H1 (cell line): Measurements from ENCODE around the gene THG1L. TPM values are rescaled to one million over a fixed set of nuclear protein-coding genes. Genes with fewer than 3 reads are reported as not detected.
A peak's percentile ranks its signal among the peaks of the same experiment; 100 is the strongest.

Experiments
- CTCF ChIA-PET: fragments of 300-600 bp; sonication (Branson Sonifier 250); formaldehyde crosslinking; loops from one replicate; lab custom pipeline; 2021; ENCODE audit not compliant: partially characterized antibody; lab: Charles Lee
- POLR2A ChIA-PET: fragments of 300-600 bp; sonication (Branson Sonifier 250); formaldehyde crosslinking; loops from one replicate; lab custom pipeline; 2021; ENCODE audit warnings: inconsistent platforms; ENCODE audit not compliant: partially characterized antibody; lab: Charles Lee
- DNase-seq, 2 experiments: peaks; one replicate each; pipeline versions ENCODE4 v3.0.0 to v3.0.0-alpha.2; 2010 to 2022; ENCODE audit warnings: low spot score in 2 of 2, low read depth in 1 of 2, mixed read lengths in 1 of 2
- FAIRE-seq: peaks from 2 replicates; lab custom pipeline; 2011; peaks lifted over from hg19 to GRCh38; lab: Jason Lieb, UNC
- H2AFZ ChIP-seq: 2 replicates; pipeline ENCODE4 v1.8.1; 2012; ENCODE audit warnings: low read length, inconsistent platforms
- H2AK5ac ChIP-seq: 2 replicates; pipeline ENCODE4 v1.6.1; 2013; ENCODE audit warnings: low read depth, low read length
- H2BK120ac ChIP-seq: replicated peaks from 2 replicates; pipeline ENCODE3; 2013; ENCODE audit warnings: low read depth, low read length, inconsistent platforms
- H2BK12ac ChIP-seq: 2 replicates; pipeline ENCODE4 v1.6.1; 2013; ENCODE audit warnings: low read depth, low read length
- H2BK15ac ChIP-seq: 2 replicates; pipeline ENCODE4 v1.6.1; 2013; ENCODE audit warnings: low read length
- H2BK20ac ChIP-seq: 2 replicates; pipeline ENCODE4 v1.6.1; 2013; ENCODE audit warnings: low read length
- H2BK5ac ChIP-seq: 2 replicates; pipeline ENCODE4 v1.6.1; 2013; ENCODE audit warnings: low read depth, low read length
- H3K14ac ChIP-seq: 2 replicates; pipeline ENCODE4 v1.6.1; 2013; ENCODE audit warnings: inconsistent platforms; ENCODE audit not compliant: insufficient read length
- H3K18ac ChIP-seq: 2 replicates; pipeline ENCODE4 v1.6.1; 2013; ENCODE audit warnings: low read length; ENCODE audit errors: extremely low read depth
- H3K23ac ChIP-seq: 2 replicates; pipeline ENCODE4 v1.6.1; 2013; ENCODE audit warnings: inconsistent platforms; ENCODE audit not compliant: insufficient read length
- H3K23me2 ChIP-seq: 2 replicates; pipeline ENCODE4 v1.6.1; 2013; ENCODE audit warnings: low read depth, low read length
- H3K27ac ChIP-seq: 2 replicates; pipeline ENCODE4 v1.6.1; 2011; ENCODE audit warnings: low read depth, low read length, inconsistent platforms
- H3K27me3 ChIP-seq, 4 experiments: replicated peaks in 1 of 4; 1 replicate in 1 of 4; 2 replicates in 3 of 4; pipeline versions ENCODE4 v1.6.1 to v1.8.1; 2011 to 2013; ENCODE audit warnings: low read length in 3 of 4, mild to moderate bottlenecking in 3 of 4, inconsistent platforms in 2 of 4, mixed read lengths in 2 of 4, moderate library complexity in 1 of 4; ENCODE audit not compliant: control insufficient read depth in 3 of 4, insufficient read depth in 3 of 4; ENCODE audit errors: extremely low read depth in 1 of 4
- H3K36me3 ChIP-seq, 4 experiments: 2 replicates each; pipeline versions ENCODE4 v1.6.1 to v1.8.1; 2011 to 2013; ENCODE audit warnings: mild to moderate bottlenecking in 4 of 4, low read length in 3 of 4, moderate library complexity in 2 of 4, control low read depth in 1 of 4, inconsistent platforms in 1 of 4; ENCODE audit not compliant: insufficient read depth in 4 of 4, control insufficient read depth in 2 of 4
- H3K4ac ChIP-seq: replicated peaks from 2 replicates; pipeline ENCODE3; 2013; ENCODE audit warnings: low read length, low read depth, mixed read lengths, inconsistent platforms; ENCODE audit not compliant: insufficient read length
- H3K4me1 ChIP-seq, 4 experiments: replicated peaks in 1 of 4; 1 replicate in 1 of 4; 2 replicates in 3 of 4; pipeline versions ENCODE4 v1.6.1 to v1.8.1; 2011 to 2013; ENCODE audit warnings: low read length in 3 of 4, inconsistent platforms in 2 of 4, mixed read lengths in 1 of 4; ENCODE audit not compliant: insufficient read depth in 4 of 4, control insufficient read depth in 3 of 4
- H3K4me2 ChIP-seq, 2 experiments: 2 replicates each; pipeline versions ENCODE4 v1.6.1 to v1.8.1; 2011 to 2013; ENCODE audit warnings: low read depth in 2 of 2, low read length in 2 of 2, control low read depth in 1 of 2, inconsistent platforms in 1 of 2, mild to moderate bottlenecking in 1 of 2; ENCODE audit not compliant: insufficient read depth in 1 of 2
- H3K4me3 ChIP-seq, 4 experiments: fragments of 200-600, 300-600 bp in 1 of 4; sonication (generic), shearing (Covaris generic), sonication (Bioruptor Twin) in 1 of 4; 2 replicates each; pipeline versions ENCODE4 v1.5.1 to v1.8.1; 2011 to 2016; ENCODE audit warnings: low read length in 4 of 4, low read depth in 3 of 4, control low read depth in 2 of 4, inconsistent platforms in 2 of 4, mild to moderate bottlenecking in 2 of 4, mixed read lengths in 1 of 4, moderate library complexity in 1 of 4; ENCODE audit not compliant: insufficient read depth in 2 of 4; ENCODE audit errors: extremely low read depth in 1 of 4
- H3K56ac ChIP-seq: replicated peaks from 2 replicates; pipeline ENCODE3; 2013; ENCODE audit warnings: low read depth, mild to moderate bottlenecking, mixed read lengths, low read length, inconsistent platforms; ENCODE audit not compliant: insufficient read length
- H3K79me1 ChIP-seq: 2 replicates; pipeline ENCODE4 v1.6.1; 2013; ENCODE audit warnings: low read depth, low read length, control low read depth
- H3K79me2 ChIP-seq, 2 experiments: 2 replicates each; pipeline versions ENCODE4 v1.6.1 to v1.8.1; 2012 to 2013; ENCODE audit warnings: low read length in 2 of 2, mild to moderate bottlenecking in 2 of 2, inconsistent platforms in 1 of 2; ENCODE audit not compliant: insufficient read depth in 2 of 2, control insufficient read depth in 1 of 2
- H3K9ac ChIP-seq, 4 experiments: replicated peaks in 1 of 4; 1 replicate in 1 of 4; 2 replicates in 3 of 4; pipeline versions ENCODE4 v1.6.1 to v1.8.1; 2011 to 2013; ENCODE audit warnings: low read depth in 3 of 4, low read length in 3 of 4, control low read depth in 2 of 4, mild to moderate bottlenecking in 2 of 4, moderate library complexity in 2 of 4, inconsistent platforms in 1 of 4; ENCODE audit errors: extremely low read depth in 1 of 4
- H3K9me3 ChIP-seq, 2 experiments: 2 replicates each; pipeline versions ENCODE4 v1.6.1 to v1.8.1; 2012 to 2013; ENCODE audit warnings: mild to moderate bottlenecking in 2 of 2, moderate library complexity in 2 of 2, control low read depth in 1 of 2, inconsistent platforms in 1 of 2, low read depth in 1 of 2, low read length in 1 of 2, mixed read lengths in 1 of 2; ENCODE audit not compliant: insufficient read depth in 2 of 2
- H4K20me1 ChIP-seq, 2 experiments: replicated peaks in 1 of 2; 2 replicates each; pipeline versions ENCODE3 to v1.8.1; 2011 to 2013; ENCODE audit warnings: inconsistent platforms in 2 of 2, low read length in 2 of 2, mild to moderate bottlenecking in 1 of 2; ENCODE audit not compliant: insufficient read depth in 2 of 2, control insufficient read depth in 1 of 2
- H4K5ac ChIP-seq: 2 replicates; pipeline ENCODE4 v1.6.1; 2013; ENCODE audit warnings: low read length, low read depth, mixed read lengths, inconsistent platforms; ENCODE audit not compliant: insufficient read length
- H4K8ac ChIP-seq: 2 replicates; pipeline ENCODE4 v1.8.0; 2013; ENCODE audit warnings: mild to moderate bottlenecking, moderate library complexity, low read length, inconsistent platforms; ENCODE audit not compliant: insufficient read depth; ENCODE audit errors: extremely low read depth
- H4K91ac ChIP-seq: replicated peaks from 2 replicates; pipeline ENCODE3; 2013; ENCODE audit warnings: low read length, mixed read lengths, inconsistent platforms; ENCODE audit not compliant: insufficient read length
- CTBP2 ChIP-seq: IDR thresholded peaks from 2 replicates; pipeline ENCODE4 v1.7.0; 2011; ENCODE audit warnings: borderline replicate concordance, mild to moderate bottlenecking, moderate library complexity, mixed read lengths, low read length; ENCODE audit not compliant: insufficient read depth, insufficient read length
- FOSL1 ChIP-seq: IDR thresholded peaks from 2 replicates; pipeline ENCODE4 v1.6.1; 2011; ENCODE audit warnings: mild to moderate bottlenecking, low read depth, low read length, moderate library complexity; ENCODE audit not compliant: insufficient read depth
- KDM4A ChIP-seq: IDR thresholded peaks from one replicate; pipeline ENCODE4 v1.7.1; 2012; ENCODE audit warnings: low read depth, mild to moderate bottlenecking, moderate library complexity, low read length, inconsistent platforms; ENCODE audit not compliant: severe bottlenecking
- KDM5A ChIP-seq: fragments of 200-600 bp; IDR thresholded peaks from 2 replicates; pipeline ENCODE4 v1.7.1; 2012; ENCODE audit warnings: mild to moderate bottlenecking, low read length, inconsistent platforms, mixed read lengths
- NRF1 ChIP-seq: IDR thresholded peaks from 2 replicates; pipeline ENCODE4 v1.6.1; 2011; ENCODE audit warnings: mild to moderate bottlenecking, low read depth, low read length, improper control_type of control experiment
- POLR2AphosphoS5 ChIP-seq: IDR thresholded peaks from 2 replicates; pipeline ENCODE4 v1.6.1; 2011; ENCODE audit warnings: low read depth, low read length
- POU5F1 ChIP-seq: IDR thresholded peaks from 2 replicates; pipeline ENCODE4 v1.6.1; 2011; ENCODE audit warnings: low read depth, mild to moderate bottlenecking, low read length, moderate library complexity
- SP2 ChIP-seq: IDR thresholded peaks from 2 replicates; pipeline ENCODE4 v1.6.1; 2012; ENCODE audit warnings: mild to moderate bottlenecking, low read length, inconsistent platforms
- SP4 ChIP-seq: IDR thresholded peaks from 2 replicates; pipeline ENCODE4 v1.6.1; 2012; ENCODE audit warnings: low read length, inconsistent platforms
- ZNF274 ChIP-seq: IDR thresholded peaks from 2 replicates; pipeline ENCODE4 v1.7.0; 2012; ENCODE audit warnings: low read length, borderline replicate concordance; ENCODE audit errors: extremely low read depth
- WGBS, 2 experiments: shearing (Covaris generic) in 1 of 2; methylation state at CpG; one replicate each; pipeline versions ENCODE4 v1.1.6 to v1.1.7; 2013 to 2015; ENCODE audit warnings: low lambda C conversion rate in 2 of 2, mixed read lengths in 2 of 2, inconsistent platforms in 1 of 2, low coverage in 1 of 2, missing lambda C conversion rate in 1 of 2; ENCODE audit not compliant: insufficient replicate concordance in 2 of 2, insufficient coverage in 1 of 2, insufficient read length in 1 of 2; ENCODE audit errors: extremely low coverage in 1 of 2, missing lambda C conversion rate in 1 of 2; 5-methylcytosine and 5-hydroxymethylcytosine counted together
- polyA plus RNA-seq, 7 experiments: library from polyadenylated mRNA; depleted of rRNA in 3 of 7; stranded (reverse) in 5 of 7; unstranded in 2 of 7; fragments of >200 nt in 5 of 7; fragments of 200-250 nt in 2 of 7; gene quantifications; 1 replicate in 5 of 7; 2 replicates in 1 of 7; 4 replicates in 1 of 7; pipeline versions ENCODE4 v1.2.1 to v1.2.3, GENCODE V29; 2011 to 2013; ENCODE audit warnings: missing spikeins in 2 of 7, mixed read lengths in 2 of 7
- total RNA-seq: library from RNA; stranded (reverse); fragmentation: NEBNext Ultra II Directional; extraction: Animal tissue kit (Norgen Biotek cat#: 25700); gene quantifications from 2 replicates; pipeline ENCODE4 v1.2.1, GENCODE V29; 2021

Gene THG1L
- total and polyA plus RNA-seq, 2 of the 8 experiments (the other 6 are each of a cell fraction or from before 2014, with no cell fraction given): 8.1 to 12.4 TPM

GRCh38 chr5:157745041-157745456 lies 13.8 kb downstream of the THG1L start:
- Histone ChIP-seq H3K23me2 (peaks cover 6% of the 10 kb centered on the region; the same call in 1 of the 2 replicates), H2AFZ (no peak overlapping the region), H2BK15ac (no peak overlapping the region), H3K56ac (no peak overlapping the region), H2AK5ac (no peak overlapping the region), H3K9ac (no peak overlapping the region), H2BK120ac (no peak overlapping the region), H2BK5ac (no peak overlapping the region), H3K23ac (no peak overlapping the region), H3K79me1 (no peaks in the 10 kb centered on the region), H3K4me3 (no peak overlapping the region; a peak in 1 of 8 replicates), H3K9me3 (no peaks in the 10 kb centered on the region), H4K5ac (no peak overlapping the region), H4K8ac (no peak overlapping the region), H2BK12ac (no peak overlapping the region), H3K4me1 (peaks cover 0 to 7% (median 0%) of the 10 kb centered on the region in 4 experiments; a peak in 3 of 7 replicates), H3K4me2 (peak overlapping the region in 1 of 2 experiments; percentile 78; a peak in 1 of 4 replicates), H3K27ac (no peak overlapping the region), H4K91ac (no peak overlapping the region), H3K4ac (no peak overlapping the region), H3K79me2 (no peaks in the 10 kb centered on the region), H4K20me1 (no peaks in the 10 kb centered on the region), H3K18ac (no peak overlapping the region), H3K14ac (no peak overlapping the region), H3K36me3 (no peaks in the 10 kb centered on the region; a peak in 1 of 8 replicates), H3K27me3 (peaks cover 0 to 13% (median 7%) of the 10 kb centered on the region in 4 experiments; a peak in 5 of 7 replicates), H2BK20ac (no peak overlapping the region)
- POLR2A ChIA-PET: no interaction called here
- WGBS, 2 experiments: 94% methylated on average over 4 of the region's 4 CpGs; no CpG with 5 or more reads in 1 of the 2 experiments
- DNase-seq (no peak), FAIRE-seq (no peak)
- no peak for TF ChIP-seq SP2
- no peak for TF ChIP-seq POLR2AphosphoS5
- TF ChIP-seq ZNF274: no peak
- TF ChIP-seq SP4: no peak
- no peak for TF ChIP-seq FOSL1
- no peak for TF ChIP-seq POU5F1
- no peak for TF ChIP-seq KDM4A
- TF ChIP-seq CTBP2: no peak
- no peak for TF ChIP-seq KDM5A
- no peak for TF ChIP-seq NRF1
- CTCF ChIA-PET: interaction anchor here (1.8 to 4.9 kb wide), 4 partner anchors 14 to 416 kb away, joined by 5 to 34 read pairs (median 16); no protein-coding TSS in a partner anchor
